ENCODE results near the gene NACC2.

DNA sequence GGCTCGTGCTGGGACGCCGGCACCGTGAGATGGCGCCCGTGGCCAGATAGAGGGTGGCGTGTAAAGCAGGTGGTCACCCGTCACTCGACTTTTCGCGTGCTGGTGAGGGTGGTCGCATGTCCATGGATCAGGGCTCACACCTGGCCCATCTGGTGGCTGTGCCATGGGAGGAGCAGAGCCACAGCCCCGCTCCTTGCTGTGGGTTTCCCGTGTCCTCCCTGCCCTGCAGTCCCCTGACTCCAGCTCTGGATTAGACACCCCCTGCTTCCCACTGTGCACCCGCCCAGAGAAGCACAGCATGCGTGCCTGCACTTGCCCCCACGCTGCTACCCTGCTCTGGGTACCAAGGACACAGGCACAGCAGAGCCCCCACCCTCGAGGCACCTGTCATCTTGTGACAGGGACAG is 25.4 kb upstream of the NACC2 start:
- TF ChIP-seq, protein P1, sequence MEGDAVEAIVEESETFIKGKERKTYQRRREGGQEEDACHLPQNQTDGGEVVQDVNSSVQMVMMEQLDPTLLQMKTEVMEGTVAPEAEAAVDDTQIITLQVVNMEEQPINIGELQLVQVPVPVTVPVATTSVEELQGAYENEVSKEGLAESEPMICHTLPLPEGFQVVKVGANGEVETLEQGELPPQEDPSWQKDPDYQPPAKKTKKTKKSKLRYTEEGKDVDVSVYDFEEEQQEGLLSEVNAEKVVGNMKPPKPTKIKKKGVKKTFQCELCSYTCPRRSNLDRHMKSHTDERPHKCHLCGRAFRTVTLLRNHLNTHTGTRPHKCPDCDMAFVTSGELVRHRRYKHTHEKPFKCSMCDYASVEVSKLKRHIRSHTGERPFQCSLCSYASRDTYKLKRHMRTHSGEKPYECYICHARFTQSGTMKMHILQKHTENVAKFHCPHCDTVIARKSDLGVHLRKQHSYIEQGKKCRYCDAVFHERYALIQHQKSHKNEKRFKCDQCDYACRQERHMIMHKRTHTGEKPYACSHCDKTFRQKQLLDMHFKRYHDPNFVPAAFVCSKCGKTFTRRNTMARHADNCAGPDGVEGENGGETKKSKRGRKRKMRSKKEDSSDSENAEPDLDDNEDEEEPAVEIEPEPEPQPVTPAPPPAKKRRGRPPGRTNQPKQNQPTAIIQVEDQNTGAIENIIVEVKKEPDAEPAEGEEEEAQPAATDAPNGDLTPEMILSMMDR (IDR thresholded peaks at IDR 0.05; ENCODE audit: low read depth, low read length): no peak
- TF ChIP-seq EZH2phosphoT487 (IDR thresholded peaks at IDR 0.05; ENCODE audit: low read depth): no peak

Data from OCI-LY3 (cell line).